ENCODE results near the gene CCND1.
"Not testable (repeated sequence)": the region's sequence is repeated elsewhere in the genome, so short reads cannot be mapped to it uniquely, and the experiment has no call there.

Gene CCND1

GRCh38 chr11:69617682-69618081 lies 23.3 kb upstream of the CCND1 start:
- no peak for DNase-seq (ENCODE audit: low read depth)

- no peak for DNase-seq (ENCODE audit: low read depth)
These were observed 22.7 kb upstream of the CCND1 start for GRCh38 chr11:69618237-69618636.

GRCh38 chr11:69620683-69621290 lies 20.2 kb upstream of the CCND1 start:
- no peak for DNase-seq (ENCODE audit: low read depth)

GRCh38 chr11:69622097-69622681 lies 18.8 kb upstream of the CCND1 start:
- not testable (repeated sequence) for DNase-seq (ENCODE audit: low read depth)

GRCh38 chr11:69624293-69624692 lies 16.7 kb upstream of the CCND1 start:
- no peak for DNase-seq (ENCODE audit: low read depth)

- no peak for DNase-seq (ENCODE audit: low read depth)
These were observed 15.5 kb upstream of the CCND1 start for GRCh38 chr11:69625476-69625875.

GRCh38 chr11:69627551-69627950 lies 13.4 kb upstream of the CCND1 start:
- DNase-seq (ENCODE audit: low read depth), result no peak

- no peak for DNase-seq (ENCODE audit: low read depth)
These were observed 10.9 kb upstream of the CCND1 start for GRCh38 chr11:69630017-69630416.

- DNase-seq (ENCODE audit: low read depth), result no peak
These were observed 10.5 kb upstream of the CCND1 start for GRCh38 chr11:69630424-69630823.

GRCh38 chr11:69632900-69633299 lies 8.1 kb upstream of the CCND1 start:
- no peak for DNase-seq (ENCODE audit: low read depth)

- no peak for DNase-seq (ENCODE audit: low read depth)
These were observed 6.9 kb upstream of the CCND1 start for GRCh38 chr11:69634069-69634468.

GRCh38 chr11:69634590-69634989 lies 6.4 kb upstream of the CCND1 start:
- DNase-seq (ENCODE audit: low read depth), result no peak

- no peak for DNase-seq (ENCODE audit: low read depth)
These were observed 5.8 kb upstream of the CCND1 start for GRCh38 chr11:69635195-69635594.

- no peak for DNase-seq (ENCODE audit: low read depth)
These were observed 5.0 kb upstream of the CCND1 start for GRCh38 chr11:69635804-69636511.

GRCh38 chr11:69636512-69637197 lies 4.3 kb upstream of the CCND1 start:
- DNase-seq (ENCODE audit: low read depth), result no peak

GRCh38 chr11:69637198-69637940 lies 3.6 kb upstream of the CCND1 start:
- no peak for DNase-seq (ENCODE audit: low read depth)

- no peak for DNase-seq (ENCODE audit: low read depth)
These were observed 2.8 kb upstream of the CCND1 start for GRCh38 chr11:69637941-69638871.

- DNase-seq (ENCODE audit: low read depth), result no peak
These were observed 1.8 kb upstream of the CCND1 start for GRCh38 chr11:69638941-69639681.

- no peak for DNase-seq (ENCODE audit: low read depth)
These were observed 1.1 kb upstream of the CCND1 start for GRCh38 chr11:69639831-69640230.

GRCh38 chr11:69640260-69640994 lies 529 bp upstream of the CCND1 start:
- no peak for DNase-seq (ENCODE audit: low read depth)

All from T follicular helper cell (primary cell).